Stimulated activated naive CD8-positive, alpha-beta T cell treated with anti-CD3 and anti-CD28 coated beads, Interleukin-15, Interleukin-2, amounts not matched to agents 100 ng/mL and 50 ng/mL, for 24 hours (primary cell): Measurements from ENCODE around the gene RTN4RL1.

ENCODE experiments used
- H3K27ac Mint-ChIP-seq: one replicate; pipeline ENCODE4 v1.8.0; 2021; ENCODE audit warnings: mild to moderate bottlenecking, mixed read lengths
- H3K27me3 Mint-ChIP-seq: one replicate; pipeline ENCODE4 v1.8.0; 2021; ENCODE audit warnings: mixed read lengths
- H3K36me3 Mint-ChIP-seq: one replicate; pipeline ENCODE4 v1.8.0; 2021; ENCODE audit warnings: low read depth, mixed read lengths
- H3K4me1 Mint-ChIP-seq: one replicate; pipeline ENCODE4 v1.8.0; 2021; ENCODE audit warnings: low read depth, mixed read lengths
- H3K4me3 Mint-ChIP-seq: one replicate; pipeline ENCODE4 v1.8.0; 2021; ENCODE audit warnings: mild to moderate bottlenecking, mixed read lengths
- H3K9me3 Mint-ChIP-seq: one replicate; pipeline ENCODE4 v1.8.0; 2021; ENCODE audit warnings: mixed read lengths

Gene RTN4RL1

DNA sequence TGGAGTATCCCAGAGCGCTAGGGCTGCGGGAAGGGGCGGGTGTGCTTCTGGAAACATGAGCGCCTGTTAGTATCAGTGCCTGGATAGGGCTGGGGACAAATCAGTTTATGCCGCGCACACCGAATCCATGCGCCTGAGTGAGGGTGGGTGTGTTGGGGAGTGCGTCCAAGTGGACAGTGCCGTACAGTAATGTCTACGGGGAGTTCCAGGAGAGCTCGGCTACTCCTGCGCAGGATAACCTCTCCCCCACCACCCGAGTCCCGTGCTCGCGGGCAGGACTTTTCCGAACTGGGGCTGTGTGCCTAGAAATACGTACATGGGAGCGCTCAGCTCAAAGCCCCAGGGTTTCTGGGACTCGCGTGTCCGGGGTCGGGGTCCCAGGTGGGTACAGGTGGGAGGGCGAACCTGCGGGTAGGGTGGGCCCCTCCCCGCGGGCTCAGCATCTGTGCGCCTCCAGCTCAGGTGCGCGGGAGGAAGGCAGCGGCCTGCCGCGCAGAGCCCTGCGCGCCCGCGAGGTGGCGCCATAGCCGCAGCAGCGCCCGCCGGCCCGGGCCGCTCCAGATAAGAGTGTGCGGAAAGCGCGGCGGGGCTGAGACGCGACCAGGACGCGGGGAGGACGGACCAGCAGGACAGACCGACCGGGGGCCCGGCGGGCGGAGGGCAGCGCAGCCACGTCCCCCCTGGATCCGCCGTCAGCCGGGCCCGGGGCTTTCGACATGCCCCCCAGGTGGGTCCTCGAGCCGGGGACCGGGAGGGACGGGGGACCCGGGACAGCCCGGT, 29.6 kb upstream of the RTN4RL1 start, which contains the start of gene HIC1:
Gene HIC1, plus strand, starts transcription at position 592 of the 780 bp plus-strand sequence. CDS start 1,588 bp downstream, outside the sequence.
- peaks cover 12% of the 10 kb centered on the region for H3K27me3 Mint-ChIP-seq
- peak within 1 kb of the TSS; percentile 66 for H3K4me3 Mint-ChIP-seq
- peaks cover 40% of the 10 kb centered on the region for H3K4me1 Mint-ChIP-seq
- H3K27ac Mint-ChIP-seq, result peak within 1 kb of the TSS; percentile 36
- H3K9me3 Mint-ChIP-seq, result no peaks in the 10 kb centered on the region
- H3K36me3 Mint-ChIP-seq, result peaks cover 4% of the 10 kb centered on the region

DNA sequence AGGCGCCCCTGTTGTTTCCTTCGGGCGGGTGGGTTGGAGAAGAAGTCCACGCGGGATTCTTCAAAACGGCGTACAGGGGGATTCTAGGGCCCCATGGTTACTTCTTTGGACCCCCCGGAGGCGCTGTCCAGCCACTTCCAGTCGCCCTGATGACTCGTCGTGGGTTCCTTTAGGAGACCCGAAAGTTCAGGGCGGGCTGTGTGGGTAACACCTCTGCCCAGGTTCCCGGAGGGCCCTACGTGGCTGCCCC, 29.1 kb upstream of the RTN4RL1 start:
- Mint-ChIP-seq H3K9me3 (no peaks in the 10 kb centered on the region), H3K36me3 (no peaks in the 10 kb centered on the region), H3K27ac (peak overlapping the region; percentile 36), H3K4me3 (peak overlapping the region; percentile 66), H3K27me3 (peaks cover 12% of the 10 kb centered on the region), H3K4me1 (peaks cover 39% of the 10 kb centered on the region)

DNA sequence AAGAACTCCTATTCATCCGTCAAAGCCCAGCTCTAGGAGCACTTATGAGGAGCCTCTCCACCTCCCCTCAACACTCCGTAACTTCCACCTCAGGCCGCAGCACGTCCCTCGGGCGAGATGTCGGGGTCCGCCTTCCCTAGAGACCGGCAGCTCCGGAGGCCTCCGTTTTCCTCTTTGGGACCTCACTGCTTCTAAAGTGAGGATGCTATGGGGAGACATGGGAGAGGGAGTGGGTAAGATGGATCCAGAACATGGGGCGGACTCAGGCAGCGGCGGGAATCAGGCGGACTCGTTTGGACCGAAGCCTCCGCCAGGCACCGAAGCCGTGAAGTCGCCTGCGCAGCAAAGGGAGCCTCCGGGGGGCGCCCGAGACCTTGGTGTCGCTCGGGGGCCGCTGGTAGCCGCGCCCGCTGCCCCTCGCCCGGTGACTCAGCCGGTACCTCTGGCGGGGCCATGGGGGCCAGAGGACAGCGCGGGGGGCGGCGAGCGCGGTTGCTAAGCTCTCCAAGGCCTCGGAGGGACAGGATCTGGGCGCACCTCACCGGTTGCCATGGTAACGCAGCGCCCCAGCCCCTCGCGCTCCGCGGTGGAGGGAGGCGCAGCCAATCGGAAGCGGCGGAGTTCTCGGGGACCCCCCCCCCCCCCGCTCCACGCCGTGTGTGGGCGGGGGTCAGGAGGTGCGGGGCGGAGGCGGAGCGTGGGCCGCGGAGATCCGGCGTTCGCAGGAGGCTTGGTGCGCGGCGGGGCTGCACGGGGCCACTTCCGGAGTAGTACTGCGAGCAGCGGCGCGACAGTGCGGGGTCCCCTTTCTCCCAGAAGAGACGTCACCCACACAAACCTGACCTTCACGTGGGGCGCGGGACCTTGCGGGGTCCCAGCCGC, 28.5 kb upstream of the RTN4RL1 start:
- Mint-ChIP-seq H3K27me3 (peaks cover 12% of the 10 kb centered on the region), H3K4me3 (peak overlapping the region; percentile 66), H3K27ac (no peak overlapping the region), H3K9me3 (no peaks in the 10 kb centered on the region), H3K4me1 (peaks cover 44% of the 10 kb centered on the region), H3K36me3 (no peaks in the 10 kb centered on the region)

DNA sequence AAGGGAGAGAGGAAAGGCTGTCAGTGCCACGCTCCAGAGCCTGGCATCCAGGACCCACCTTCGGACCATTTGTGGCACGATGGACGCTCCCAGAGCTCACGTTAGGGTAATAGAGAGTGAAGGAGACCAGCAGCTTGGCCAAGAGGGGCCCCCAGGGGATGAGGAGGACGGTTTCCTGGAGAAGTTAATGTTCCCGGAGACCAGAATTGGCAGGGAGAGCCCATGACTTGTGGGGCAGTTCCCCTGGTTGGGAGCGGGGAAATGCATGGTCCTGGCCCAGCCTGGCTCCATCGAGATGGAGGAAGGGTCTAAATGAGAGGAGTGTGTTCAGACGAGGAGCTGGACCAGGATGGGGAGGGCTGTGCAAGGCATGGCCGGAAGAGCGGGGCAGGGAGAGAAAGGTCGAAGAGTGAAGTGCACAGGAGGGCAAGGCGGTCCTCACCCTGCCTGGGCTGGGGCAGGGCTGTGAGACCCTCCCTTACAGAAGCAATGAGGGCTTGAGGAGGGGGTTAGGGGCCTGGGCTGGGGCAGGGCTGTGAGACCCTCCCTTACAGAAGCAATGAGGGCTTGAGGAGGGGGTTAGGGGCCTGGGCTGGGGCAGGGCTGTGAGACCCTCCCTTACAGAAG, 26.9 kb upstream of the RTN4RL1 start:
- peaks cover 12% of the 10 kb centered on the region for H3K27me3 Mint-ChIP-seq
- no peaks in the 10 kb centered on the region for H3K36me3 Mint-ChIP-seq
- H3K27ac Mint-ChIP-seq, result peak overlapping the region; percentile 21
- peaks cover 43% of the 10 kb centered on the region for H3K4me1 Mint-ChIP-seq
- no peaks in the 10 kb centered on the region for H3K9me3 Mint-ChIP-seq
- H3K4me3 Mint-ChIP-seq, result peak overlapping the region; percentile 29

DNA sequence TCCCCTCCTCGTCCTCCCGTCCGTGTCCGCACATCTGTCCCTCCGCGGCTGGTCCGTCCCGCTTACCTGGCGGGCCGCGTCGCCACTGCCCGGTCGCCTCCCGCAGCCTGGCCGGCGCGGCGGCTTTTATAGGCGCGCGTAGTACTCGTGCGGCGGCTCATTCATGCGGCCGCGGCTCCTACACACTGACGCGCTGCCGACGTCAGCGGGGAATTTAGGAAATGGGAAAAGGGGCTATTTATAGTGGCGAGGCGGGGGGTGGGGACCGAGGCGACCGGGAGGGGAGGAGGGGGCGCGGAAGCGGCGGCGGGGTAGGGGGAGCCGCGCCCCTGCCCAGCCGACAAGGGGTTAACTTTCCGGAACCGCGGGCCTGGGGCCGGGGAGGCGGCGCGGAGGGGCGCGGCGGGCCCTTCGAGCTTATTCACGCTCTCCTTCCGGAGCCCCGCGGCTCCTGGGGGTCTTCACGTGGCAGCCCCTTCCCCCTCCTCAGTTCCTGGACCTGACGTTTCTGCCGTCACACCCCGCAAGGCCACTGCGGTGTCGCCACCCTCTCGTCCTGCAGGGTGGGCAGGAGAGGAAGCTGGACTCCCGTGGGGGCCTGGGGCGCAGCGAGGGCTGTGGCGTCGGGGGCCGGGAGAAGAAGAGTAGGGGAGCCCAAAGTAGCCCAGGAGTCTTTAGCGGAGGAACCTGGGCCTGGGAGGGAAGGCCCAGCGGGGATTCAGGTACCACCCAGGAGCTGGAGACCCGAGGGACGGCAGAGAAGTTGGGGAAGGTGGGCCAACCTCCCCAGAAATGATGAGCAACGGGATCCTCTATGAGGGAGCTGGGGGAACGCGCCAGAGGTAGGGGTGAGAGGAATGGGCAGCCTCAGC, 26.2 kb upstream of the RTN4RL1 start:
- Mint-ChIP-seq H3K27ac (peak overlapping the region; percentile 21), H3K27me3 (peaks cover 12% of the 10 kb centered on the region), H3K9me3 (no peaks in the 10 kb centered on the region)

DNA sequence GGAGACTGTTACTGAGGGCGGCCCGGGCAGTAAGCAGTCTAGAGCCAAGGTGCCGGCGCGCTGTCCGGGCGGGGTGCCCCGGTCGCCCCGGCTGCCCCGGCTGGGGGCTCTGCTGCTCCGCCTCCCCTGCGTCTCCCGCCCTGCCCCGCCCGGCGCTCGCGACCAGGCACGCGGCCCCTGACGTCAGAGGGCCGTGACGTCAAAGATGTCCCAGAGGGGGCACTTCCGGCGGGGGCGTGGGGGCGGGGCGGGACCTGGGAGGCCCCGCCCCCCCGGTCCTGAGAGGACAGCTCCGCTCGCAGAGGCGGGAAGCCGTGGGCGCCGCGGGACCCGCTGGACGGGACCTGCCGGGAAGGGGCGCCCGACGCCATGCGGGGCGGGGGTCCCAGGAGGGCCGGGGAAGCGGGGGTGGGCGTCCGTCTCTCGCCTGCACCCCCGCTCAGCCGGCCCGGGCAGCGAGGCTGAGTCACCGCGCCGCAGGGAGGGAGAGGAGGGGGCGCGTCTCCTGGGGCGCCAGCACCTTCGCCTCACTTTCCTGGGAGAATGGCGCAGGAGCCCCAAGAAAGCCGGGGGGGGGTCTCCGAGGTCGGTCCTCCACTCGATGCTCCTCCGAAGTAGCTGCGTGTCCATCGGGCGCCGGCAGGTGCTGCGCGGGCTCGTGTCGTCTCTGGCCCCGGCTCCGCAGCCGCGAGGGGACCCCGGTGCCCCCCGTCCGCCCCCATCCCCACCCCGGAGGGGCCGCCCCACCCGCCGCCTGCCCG, 25.3 kb upstream of the RTN4RL1 start:
- no peaks in the 10 kb centered on the region for H3K9me3 Mint-ChIP-seq
- peaks cover 12% of the 10 kb centered on the region for H3K27me3 Mint-ChIP-seq
- H3K4me1 Mint-ChIP-seq, result peaks cover 36% of the 10 kb centered on the region
- no peak overlapping the region for H3K27ac Mint-ChIP-seq
- no peak overlapping the region for H3K4me3 Mint-ChIP-seq
- H3K36me3 Mint-ChIP-seq, result no peaks in the 10 kb centered on the region

More for the DNA sequence above, 26.2 kb upstream of the RTN4RL1 start:
- Mint-ChIP-seq H3K4me3 (peak overlapping the region; percentile 29), H3K36me3 (no peaks in the 10 kb centered on the region), H3K4me1 (peaks cover 39% of the 10 kb centered on the region)

DNA sequence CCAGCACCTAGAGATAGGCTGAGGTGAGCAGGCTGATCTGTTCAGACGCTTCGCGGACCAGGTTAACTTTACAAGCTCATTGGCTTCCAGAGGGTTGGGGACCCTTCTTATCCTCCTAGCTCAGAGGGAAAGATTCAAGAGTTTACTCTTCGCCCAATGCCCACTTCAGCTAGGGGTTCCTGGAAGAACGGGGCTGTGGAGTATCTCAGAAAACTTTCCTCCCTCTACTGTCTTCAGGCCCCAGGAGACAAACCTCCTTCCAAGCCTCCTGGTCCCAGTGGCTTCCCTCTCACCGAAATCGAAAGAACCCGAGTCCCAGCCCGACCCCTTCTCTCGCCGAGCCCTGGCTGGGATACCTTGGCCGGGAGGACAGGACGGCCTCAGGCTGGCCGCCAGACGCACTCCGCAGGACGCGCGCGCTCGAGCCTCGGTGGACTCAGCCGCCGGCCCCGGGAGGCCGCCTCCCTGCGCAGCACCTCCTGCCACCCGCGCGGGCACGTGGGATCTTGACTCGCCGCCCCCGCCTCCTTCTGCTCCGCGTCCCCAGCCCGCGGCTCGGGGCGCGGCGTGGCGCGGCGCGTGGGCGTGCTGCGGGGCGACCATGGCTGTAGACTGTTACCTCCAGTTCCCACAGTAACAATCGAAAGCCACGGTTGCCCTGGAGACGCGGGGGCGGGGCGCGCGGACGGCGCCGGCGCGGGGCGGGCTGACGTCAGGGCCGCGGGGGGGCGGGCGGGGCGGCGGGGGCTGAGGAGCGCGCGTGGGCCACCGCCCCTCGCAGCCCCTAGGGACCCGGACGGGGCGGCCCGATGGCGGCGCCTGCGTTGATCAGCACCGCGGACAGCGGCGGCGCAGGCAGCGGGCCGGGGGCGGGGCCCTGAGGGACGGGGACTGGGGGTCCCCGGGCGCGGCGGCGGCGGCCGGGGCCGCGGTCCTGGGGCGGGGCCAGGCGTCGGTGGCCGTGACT, 24.5 kb upstream of the RTN4RL1 start:
- H3K36me3 Mint-ChIP-seq, result peaks cover 3% of the 10 kb centered on the region
- H3K4me1 Mint-ChIP-seq, result peaks cover 38% of the 10 kb centered on the region
- peak overlapping the region; percentile 40 for H3K27ac Mint-ChIP-seq
- peak overlapping the region; percentile 73 for H3K4me3 Mint-ChIP-seq
- no peaks in the 10 kb centered on the region for H3K9me3 Mint-ChIP-seq
- H3K27me3 Mint-ChIP-seq, result peaks cover 12% of the 10 kb centered on the region

DNA sequence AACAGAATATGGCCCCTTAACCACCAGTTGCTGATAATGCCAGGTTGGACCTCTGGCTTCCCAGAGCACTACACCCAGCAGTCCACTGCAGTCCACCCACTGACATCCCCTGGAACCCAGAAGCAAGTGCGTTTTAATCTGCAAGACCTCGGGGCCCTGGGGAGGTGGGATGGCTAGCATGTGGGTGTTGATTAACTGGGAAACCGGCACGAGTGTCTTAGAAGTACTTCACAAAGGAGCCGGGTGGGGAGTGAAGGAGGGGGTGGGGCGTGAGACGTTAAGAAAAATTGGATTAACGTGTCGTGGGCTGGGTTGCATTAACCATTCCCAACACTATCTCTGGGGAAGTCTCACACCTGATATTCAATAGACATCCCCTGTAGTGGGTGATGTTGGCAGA, 23.7 kb upstream of the RTN4RL1 start:
- H3K4me3 Mint-ChIP-seq, result peak overlapping the region; percentile 73
- H3K27ac Mint-ChIP-seq, result peak overlapping the region; percentile 11
- peaks cover 12% of the 10 kb centered on the region for H3K27me3 Mint-ChIP-seq

DNA sequence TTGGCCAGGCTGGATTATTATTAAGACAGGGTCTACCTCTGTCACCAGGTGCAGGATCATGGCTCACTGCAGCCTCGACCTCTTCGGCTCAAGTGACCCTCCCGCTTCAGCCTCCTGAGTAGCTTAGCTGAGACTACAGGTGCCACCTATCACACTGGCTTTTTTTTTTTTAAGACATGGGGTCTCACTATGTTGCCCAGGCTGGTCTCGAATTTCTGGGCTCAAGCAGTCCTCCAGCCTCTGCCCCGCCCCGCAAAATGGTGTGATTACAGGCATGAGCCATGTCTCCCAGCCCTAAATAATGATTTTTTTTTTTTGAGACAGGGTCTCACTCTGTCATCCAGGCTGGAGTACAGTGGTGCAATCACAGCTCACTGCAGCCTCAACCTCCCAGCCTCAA, 22.5 kb upstream of the RTN4RL1 start:
- no peak overlapping the region for H3K27ac Mint-ChIP-seq
- peaks cover 8% of the 10 kb centered on the region for H3K27me3 Mint-ChIP-seq
- H3K36me3 Mint-ChIP-seq, result peaks cover 16% of the 10 kb centered on the region
- no peak overlapping the region for H3K4me3 Mint-ChIP-seq
- no peaks in the 10 kb centered on the region for H3K9me3 Mint-ChIP-seq
- peaks cover 33% of the 10 kb centered on the region for H3K4me1 Mint-ChIP-seq

More for the DNA sequence above, 23.7 kb upstream of the RTN4RL1 start:
- H3K36me3 Mint-ChIP-seq, result peaks cover 7% of the 10 kb centered on the region
- no peaks in the 10 kb centered on the region for H3K9me3 Mint-ChIP-seq
- H3K4me1 Mint-ChIP-seq, result peaks cover 33% of the 10 kb centered on the region

DNA sequence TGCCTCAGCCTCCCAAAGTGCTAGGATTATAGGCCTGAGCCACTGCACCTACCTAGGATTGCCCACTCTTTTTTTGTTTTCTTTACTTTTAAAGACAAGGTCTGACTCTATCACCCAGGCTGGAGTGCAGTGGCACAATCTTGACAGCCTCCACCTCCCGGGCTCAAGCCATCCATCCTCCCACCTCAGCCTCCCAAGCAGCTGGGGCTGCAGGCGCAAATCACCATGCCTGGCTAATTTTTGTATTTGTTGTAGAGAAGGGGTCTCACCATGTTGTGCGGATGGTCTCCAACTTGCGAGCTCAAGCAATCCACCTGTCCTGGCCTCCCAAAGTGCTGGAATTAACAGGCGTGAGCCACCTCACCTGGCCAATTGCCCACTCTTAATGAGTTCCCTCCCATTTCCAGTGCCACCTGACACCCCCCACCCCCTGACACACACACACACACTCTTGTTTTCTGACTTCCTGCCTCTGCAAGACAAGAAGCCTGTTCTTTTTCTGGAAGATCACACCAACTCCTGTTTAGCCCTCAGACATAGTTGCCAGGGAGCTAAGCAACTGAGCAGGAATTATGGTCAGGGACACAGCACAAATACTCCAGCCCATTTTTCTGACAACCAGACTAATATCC, 19.2 kb upstream of the RTN4RL1 start:
- H3K27me3 Mint-ChIP-seq, result no peaks in the 10 kb centered on the region
- peak overlapping the region; percentile 35 for H3K4me3 Mint-ChIP-seq
- H3K9me3 Mint-ChIP-seq, result no peaks in the 10 kb centered on the region
- peaks cover 16% of the 10 kb centered on the region for H3K36me3 Mint-ChIP-seq
- H3K4me1 Mint-ChIP-seq, result peaks cover 33% of the 10 kb centered on the region
- H3K27ac Mint-ChIP-seq, result no peak overlapping the region

DNA sequence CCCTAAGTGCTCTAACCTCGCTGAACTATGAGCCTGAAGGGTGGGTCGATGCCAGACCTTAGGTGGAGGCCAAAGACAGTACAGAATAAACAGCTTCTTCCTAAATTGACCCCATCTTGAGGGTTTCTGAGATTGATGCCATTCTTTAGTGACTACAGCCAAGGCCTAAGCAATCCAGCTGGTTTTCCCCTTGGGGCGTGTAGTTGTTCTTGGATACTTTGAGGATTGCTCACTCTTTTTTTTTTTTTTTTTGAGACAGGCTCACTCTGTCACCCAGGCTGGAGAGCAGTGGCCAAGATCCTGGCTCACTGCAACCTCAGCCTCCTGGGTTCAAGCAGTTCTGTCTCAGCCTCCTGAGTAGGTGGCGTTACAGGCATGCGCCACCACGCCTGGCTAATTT, 18.7 kb upstream of the RTN4RL1 start:
- Mint-ChIP-seq H3K4me3 (peak overlapping the region; percentile 96), H3K36me3 (peaks cover 16% of the 10 kb centered on the region), H3K27ac (no peak overlapping the region)

DNA sequence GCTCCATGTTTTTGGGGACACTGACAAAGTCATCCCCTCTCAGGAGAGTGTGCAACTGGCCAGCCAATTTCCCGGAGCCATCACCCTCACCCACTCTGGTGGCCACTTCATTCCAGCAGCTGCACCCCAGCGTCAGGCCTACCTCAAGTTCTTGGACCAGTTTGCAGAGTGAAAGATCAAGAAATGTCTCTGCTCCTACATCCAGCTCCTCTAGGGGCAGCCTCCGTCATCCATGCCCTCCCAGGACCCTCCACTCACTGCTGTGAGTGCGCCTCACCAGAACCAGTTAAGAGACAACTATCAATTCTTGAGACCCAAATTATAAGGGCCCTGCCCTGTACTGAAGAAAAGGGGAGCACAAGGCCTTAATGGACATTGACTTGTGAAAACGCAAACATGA, 17.8 kb upstream of the RTN4RL1 start:
- peak overlapping the region; percentile 97 for H3K27ac Mint-ChIP-seq
- H3K4me1 Mint-ChIP-seq, result peaks cover 24% of the 10 kb centered on the region
- peaks cover 21% of the 10 kb centered on the region for H3K36me3 Mint-ChIP-seq
- H3K4me3 Mint-ChIP-seq, result peak overlapping the region; percentile 96
- no peaks in the 10 kb centered on the region for H3K27me3 Mint-ChIP-seq
- no peaks in the 10 kb centered on the region for H3K9me3 Mint-ChIP-seq

More for the DNA sequence above, 18.7 kb upstream of the RTN4RL1 start:
- Mint-ChIP-seq H3K4me1 (peaks cover 27% of the 10 kb centered on the region), H3K27me3 (no peaks in the 10 kb centered on the region), H3K9me3 (no peaks in the 10 kb centered on the region)
